Stimulated activated CD8-positive, alpha-beta memory T cell treated with anti-CD3 and anti-CD28 coated beads, Interleukin-7, amount 100 ng/mL, for 48 hours (primary cell): ENCODE data around the gene CYYR1.
"Not testable (repeated sequence)": the region's sequence is repeated elsewhere in the genome, so short reads cannot be mapped to it uniquely, and the experiment has no call there.

Experiments used
- DNase-seq, 2 donors: peaks; one replicate each; pipeline ENCODE4 v3.0.0-alpha.2; 2020; ENCODE audit warnings: low read depth in 1 of 2; ENCODE audit errors: extremely low read depth in 1 of 2

The CYYR1 gene

DNA sequence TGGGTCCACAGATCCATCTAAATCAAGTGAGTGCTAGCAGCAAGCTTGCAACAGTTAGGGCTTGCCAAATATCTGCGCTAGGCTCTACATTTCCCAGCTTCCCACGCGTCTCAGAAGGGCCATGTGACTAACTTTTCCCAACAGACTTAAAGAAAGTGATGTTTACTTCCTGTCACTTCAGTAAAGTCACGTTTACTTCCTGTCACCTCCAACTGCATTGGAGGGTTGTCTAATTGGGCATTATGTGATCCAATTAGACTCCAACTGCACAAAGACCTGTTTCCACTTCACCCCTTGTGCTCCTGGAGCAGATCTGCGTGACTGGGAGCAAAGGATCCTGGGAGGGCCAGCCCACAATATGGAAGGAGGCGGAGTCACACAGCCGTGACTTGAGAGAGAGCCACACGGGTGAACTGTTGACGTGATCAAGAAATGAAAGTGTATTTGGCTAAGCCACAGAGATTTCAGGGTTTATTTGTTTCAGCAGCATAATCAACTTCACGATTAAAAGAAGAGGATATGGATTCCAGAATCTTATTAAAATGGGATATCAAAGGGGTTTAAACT lies 77.7 kb downstream of the CYYR1 start:
- no peak for DNase-seq

DNA sequence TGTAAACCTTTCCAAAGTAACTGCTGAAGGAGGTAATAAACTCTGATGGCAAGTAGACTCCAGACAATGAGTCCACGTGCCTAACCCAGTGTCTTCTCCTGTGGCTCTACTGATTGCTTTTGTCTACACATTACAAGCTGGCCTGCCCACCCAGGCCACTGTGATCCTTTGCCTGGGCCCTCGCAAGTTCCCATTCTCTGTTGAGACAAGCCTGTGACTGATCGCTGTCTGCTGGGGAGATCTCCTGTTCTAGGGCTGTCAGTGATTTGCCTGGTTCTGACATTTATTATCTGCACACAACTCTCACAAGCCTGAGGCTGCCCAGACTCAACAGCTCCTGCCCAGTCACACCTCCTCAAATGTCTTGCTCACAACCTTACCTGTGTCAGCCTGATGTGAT lies 81.4 kb downstream of the CYYR1 start:
- DNase-seq = no peak

DNA sequence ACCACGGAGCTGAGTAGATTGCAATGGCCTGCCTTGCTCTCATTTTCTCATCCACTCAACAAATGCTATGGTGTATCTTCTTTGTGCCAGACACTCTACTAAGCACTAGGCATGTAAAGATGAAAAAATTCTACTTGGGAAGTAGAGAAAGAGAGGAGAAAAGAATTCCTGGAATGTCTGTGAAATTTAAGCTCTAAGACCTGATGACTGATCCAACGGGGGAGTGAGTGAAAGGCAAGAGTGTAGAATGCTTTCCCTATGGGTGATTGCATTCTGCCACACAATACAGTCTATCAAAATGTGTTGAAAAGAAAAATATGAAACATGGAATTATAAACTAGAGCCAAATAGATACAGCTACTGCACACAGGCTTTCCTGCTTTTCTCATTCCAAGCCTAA lies 82.3 kb downstream of the CYYR1 start:
- no peak for DNase-seq

DNA sequence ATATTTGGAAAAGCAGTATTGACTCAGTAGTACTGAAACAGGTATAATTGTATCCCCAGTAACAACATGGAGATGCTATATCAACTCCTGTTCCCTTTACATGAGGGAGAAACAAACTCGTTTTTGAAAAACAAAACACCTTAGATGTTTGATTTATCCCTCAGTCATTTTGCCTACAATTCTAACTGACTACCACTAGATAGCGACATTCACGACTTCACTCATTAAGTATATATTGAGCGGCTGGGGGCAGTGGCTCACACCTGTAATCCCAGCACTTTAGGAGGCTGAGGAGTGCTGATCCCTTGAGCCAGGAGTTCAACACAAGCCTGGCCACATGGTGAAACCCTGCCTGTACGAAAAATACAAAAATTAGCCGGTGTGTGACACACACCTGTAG lies 83.3 kb downstream of the CYYR1 start:
- DNase-seq = no peak

DNA sequence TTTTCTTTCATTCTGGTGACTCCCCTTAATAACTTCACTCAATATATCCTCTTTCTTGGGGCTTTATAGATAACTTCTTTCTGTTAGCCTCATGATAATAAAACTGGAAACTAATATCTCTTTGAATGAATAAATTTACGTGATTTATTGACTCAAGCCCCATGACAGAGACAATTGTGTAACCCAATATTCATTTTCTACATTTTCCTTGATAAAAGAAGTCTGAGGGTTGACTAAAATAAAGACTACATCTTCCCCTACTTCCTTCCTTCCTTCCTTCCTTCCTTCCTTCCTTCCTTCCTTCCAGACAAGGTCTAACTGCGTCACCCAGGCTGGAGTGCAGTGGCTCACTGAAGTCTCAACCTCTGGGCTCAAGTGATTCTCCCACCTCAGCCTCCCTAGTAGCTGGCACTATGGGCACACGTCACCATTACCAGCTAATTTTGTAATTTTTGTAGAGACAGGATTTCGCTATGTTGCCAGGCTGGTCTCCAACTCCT lies 85.1 kb downstream of the CYYR1 start:
- no peak for DNase-seq

DNA sequence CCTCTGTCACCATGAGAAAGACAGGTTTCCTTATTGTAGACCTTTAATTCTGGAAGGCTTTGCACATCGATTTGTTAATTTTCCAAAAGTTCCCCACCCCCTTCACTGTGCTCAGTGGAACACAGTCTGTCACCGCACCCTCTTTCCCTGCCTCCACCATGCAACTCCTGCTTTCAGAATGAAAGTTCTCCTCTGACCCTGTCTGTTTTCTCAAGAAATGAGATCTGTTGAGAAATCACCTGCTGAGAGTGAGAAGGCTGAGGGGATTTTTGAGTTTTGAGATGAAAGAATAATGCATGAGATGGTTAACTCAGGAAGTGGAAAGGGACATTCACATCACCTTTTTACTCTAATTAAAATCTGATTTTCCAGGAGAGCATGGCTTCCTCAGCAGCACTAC lies 99.6 kb downstream of the CYYR1 start:
- no peak for DNase-seq

DNA sequence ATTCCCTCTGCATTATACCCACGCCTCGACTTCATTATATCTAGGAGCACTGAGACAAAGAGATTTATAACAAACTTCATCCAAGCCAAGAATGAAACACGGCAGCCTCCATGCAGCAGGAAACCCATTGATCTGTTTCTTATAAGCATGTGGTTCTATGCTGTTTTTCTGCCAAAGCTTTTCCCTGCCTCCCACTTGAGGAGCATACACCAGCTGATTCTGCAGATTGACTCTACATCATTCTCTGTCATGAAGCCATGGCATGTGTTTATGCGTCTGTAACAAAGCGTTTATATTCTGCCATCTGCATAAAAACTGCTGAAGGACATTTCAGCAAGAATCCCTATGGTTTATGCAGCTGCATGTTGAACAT lies 102.0 kb downstream of the CYYR1 start:
- no peak for DNase-seq

DNA sequence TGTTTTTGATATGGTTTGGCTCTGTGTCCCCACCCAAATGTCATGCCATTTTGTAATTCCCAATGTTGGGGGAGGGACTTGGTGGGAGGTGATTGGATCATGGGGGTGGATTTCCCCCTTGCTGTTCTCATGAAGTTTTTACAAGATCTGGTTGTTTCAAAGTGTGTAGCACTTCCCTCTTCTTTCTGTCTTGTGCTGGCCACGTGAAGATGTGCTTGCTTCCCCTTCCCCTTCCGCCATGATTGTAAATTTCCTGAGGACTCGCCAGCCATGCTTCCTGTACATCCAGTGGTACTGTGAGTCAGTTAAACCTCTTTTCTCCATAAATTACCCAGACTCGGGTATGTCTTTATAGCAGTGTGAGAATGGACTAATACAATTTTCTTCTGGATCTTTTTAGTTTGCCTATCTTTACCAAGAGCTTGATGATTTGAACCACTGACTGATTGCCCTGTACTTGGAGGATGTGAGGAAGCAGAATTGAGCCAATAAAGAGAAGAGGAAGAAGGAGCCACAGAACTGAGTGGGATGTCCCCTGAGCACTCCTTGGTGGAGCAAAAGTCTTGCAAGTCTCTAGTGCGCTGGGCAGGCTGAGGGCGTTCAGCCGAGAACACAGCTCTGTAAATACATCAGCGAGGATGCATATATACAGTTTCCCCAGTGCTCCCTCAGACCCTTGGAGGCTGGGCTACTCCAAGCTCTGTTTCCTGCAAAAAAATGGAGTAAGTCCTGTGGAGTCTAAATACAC lies 102.6 kb downstream of the CYYR1 start:
- DNase-seq = no peak

DNA sequence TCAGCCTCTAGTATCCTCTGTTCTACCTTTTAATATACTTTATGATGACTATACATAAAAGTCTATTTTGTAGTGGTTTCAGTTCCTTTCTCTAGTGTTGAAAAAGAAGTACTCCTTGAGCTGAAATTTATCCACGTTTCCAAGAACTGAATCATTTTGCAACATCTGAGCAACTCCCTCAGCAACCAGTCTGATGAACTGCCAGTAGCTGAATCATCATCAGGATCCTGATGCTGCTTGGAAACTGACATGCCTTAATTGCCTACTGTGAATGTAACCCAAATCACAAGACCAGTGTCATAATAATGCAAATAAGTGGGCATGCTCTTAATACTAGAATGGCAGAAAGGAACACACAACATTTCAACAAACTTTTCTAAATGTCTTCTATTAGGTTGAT lies 103.3 kb downstream of the CYYR1 start:
- no peak for DNase-seq

DNA sequence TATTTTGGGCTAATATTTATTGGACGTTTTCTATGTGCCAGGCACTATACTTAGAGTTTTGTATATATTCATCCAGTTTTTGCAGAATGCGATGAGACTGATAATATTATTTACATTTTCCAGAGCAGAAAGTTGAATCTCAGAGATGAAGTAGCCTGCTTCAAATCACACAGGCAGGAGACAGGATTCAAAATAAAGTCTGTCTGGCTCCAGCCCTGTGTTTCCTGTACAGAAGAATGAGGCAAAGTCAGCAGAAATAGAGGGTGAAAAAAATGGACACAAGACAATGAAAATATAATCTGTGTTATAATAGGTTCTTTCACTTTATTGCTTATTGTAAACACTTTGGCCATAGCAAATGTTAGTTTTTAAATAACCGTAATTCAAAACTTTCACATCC lies 107.2 kb downstream of the CYYR1 start:
- no peak for DNase-seq

DNA sequence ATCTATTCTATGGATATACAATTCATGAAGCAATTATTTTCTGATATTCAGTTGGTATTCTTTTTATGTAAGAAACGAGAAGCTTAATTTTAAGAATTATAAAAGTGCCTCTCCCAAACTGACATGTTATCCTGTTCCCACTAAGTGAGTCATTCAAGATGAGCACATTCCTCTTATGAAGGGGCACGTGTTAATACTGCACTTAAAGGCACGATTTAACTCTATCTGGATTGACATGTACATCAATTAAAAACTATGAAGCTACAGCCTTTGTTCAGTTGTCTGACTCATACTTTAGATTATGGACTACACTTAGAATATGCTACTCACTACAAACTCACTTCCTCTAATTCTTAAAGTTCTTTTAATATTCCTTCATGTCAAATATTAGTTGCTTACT lies 111.6 kb downstream of the CYYR1 start:
- DNase-seq = no peak

DNA sequence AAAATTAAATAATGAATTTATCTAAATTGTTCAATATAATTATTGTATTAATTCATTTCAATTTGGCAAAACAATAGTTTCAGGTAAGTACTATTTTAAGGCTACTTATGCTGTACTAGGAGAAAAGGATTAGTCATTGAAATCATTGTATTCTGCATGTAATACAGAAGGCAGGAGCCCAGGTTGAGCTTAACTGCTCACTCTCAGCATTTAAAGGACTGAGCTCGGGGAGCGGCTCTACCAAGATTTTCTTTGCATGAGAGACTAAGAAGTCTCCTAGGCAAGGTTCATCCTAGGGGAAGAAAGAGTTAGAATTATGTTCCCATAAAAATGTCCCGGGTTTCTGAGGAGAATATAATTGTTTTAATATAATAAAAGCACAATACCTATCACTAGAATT lies 112.5 kb downstream of the CYYR1 start:
- no peak for DNase-seq

DNA sequence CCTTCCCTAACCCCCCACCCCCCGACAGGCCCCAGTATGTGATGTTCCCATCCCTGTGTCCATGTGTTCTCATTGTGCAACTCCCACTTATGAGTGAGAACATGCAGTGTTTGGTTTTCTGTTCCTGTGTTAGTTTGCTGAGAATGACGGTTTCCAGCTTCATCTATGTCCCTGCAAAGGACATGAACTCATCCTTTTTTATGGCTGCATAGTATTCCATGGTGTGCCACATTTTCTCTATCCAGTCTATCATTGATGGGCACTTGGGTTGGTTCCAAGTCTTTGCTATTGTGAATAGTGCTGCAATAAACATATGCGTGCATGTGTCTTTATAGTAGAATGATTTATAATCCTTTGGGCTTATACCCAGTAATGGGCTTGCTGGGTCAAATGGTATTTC lies 114.2 kb downstream of the CYYR1 start:
- DNase-seq = not testable (repeated sequence)

DNA sequence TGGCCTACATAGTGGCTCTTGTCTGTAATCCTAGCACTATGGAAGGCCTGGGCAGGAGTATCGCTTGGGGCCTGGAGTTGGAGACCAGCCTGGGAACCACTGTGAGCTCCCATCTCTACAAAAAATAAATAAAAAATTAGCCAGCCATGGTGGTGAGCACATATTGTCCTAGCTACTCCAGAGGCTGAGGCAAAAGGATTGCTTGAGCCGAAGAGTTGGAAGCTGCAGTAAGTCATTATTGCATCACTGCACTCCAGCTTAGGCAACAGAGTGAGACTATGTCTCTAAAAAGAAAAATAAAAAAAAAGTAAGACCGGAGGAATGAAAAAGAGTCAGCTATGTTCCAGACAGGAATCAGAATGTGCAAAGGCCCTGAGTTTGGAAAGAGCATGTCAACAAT lies 115.3 kb downstream of the CYYR1 start:
- DNase-seq = no peak

DNA sequence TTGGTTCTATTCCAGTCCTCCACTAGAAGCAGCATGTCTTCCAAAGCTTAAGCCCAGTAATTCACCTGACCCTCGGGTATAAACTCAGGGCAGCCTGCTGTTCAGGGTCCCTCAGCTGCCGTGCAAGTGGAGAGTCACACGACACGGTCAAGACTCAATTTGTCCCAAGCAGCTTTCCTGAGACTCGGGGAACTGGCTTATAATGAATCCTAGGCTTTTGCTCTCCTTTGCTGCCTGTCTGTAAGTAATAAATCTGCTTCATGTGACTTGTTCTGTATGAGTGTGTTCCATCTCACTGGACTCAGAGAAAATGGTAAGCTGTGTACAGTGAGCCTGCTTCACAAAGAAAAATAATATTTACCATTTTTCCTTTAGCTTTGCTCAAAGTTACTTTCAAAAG lies 119.8 kb downstream of the CYYR1 start:
- no peak for DNase-seq

DNA sequence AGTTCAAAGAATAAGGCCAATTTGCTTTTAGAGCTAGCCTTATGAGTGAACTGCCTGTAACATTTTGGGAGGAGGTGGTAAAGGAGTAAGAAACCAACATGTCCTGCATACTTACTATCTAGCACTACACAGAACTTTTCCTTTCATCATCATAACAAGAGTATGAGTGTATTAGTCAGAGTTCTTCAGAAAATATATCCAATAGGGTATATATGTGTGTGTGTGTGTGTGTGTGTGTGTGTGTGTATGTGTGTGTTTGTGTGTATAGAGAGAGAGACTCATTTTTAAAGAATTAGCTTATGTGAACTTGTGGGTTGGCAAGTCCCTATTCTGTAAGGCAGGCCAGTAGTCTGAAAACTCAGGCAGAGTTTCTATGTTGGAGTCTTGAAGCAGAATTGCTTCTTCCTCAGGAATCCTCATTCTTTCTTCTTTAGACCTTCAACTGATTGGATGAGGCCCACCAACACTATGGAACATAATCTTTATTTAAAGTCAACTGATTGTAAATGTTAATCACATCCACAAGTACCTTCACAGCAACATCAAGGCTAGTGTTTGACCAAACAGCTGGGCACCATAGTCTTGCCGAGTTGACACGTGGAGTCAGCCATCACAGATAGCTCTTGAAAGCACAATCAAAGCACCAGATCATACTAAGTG lies 121.9 kb downstream of the CYYR1 start:
- no peak for DNase-seq

DNA sequence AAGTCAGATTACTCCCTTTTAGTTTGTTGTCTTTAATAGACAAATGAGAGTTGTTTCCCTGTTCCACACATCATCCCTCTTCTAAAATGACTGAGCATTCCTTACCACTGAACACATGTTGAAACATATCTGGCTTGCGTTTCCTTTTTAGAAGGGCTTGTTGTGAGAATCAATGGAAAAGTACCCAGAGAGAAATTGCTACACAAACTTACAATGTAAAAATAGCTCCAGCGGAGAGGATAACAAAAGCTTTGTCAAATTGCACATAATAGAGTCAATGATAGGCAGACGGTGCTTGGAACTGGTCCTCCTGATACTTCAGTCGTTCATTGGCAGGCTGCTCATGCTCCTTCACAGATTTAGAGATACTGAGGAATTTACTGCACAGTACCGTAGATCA lies 123.9 kb downstream of the CYYR1 start:
- DNase-seq = no peak

DNA sequence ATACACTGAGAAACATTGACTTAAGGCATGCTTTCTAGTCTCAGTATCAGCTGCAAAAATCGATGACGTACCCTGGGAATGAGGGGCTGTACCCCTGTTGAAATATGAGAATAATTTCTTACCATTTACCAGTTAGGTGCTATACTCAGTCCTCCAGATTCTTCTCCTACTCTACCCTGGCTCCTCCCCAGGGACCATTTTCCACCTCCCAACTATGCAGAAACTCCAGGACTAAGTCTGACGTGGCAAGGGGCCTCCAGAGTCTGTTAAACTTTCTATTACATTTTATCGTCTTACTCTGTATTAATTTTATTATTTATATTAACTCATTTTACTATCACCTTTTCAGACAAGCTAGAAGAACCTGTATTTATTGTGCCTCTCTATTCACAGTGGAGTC lies 124.3 kb downstream of the CYYR1 start:
- DNase-seq = no peak

DNA sequence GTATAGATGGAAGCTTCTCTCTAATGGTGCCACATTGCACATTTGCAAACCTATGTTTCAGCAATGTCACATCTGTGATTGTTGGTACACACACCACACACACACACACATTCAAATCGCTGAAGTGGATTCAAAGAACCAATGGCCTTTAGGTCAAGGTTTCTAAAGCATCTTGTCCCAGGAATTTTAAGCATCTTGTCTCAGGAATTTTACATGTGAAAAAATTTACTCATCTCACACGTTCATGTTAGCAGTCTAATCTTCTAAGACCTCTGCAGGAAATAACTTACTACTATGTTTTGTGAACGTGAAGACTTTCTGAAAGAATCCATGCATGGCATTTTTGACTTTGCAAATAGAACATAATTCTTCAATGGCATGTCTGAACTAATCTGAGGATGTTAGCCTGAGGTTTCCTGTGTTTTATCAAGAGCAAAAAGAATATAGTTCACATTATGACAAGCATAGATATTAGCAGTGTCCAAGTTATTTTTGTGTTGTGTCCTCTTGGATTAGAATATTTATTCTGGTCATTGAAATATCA lies 125.1 kb downstream of the CYYR1 start:
- DNase-seq = no peak

DNA sequence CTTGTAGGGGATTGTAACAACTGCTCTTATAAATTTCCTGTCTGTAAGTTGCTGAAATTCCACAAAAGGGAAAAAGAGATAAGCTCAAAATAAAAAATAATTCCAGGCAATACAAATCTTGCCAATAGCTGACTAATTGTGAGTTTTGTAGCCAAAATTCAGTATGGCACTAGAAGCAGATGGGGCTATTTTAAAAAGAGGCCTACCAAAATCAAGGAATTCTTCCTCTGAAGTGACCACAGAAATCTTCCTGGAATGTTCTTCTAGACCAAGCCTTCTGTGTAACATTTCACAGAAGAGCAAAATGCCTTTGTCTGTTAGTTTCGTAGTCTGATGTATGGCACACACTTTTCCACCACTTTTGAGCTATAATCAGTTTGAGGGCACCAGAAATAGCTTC lies 127.6 kb downstream of the CYYR1 start:
- DNase-seq = no peak

DNA sequence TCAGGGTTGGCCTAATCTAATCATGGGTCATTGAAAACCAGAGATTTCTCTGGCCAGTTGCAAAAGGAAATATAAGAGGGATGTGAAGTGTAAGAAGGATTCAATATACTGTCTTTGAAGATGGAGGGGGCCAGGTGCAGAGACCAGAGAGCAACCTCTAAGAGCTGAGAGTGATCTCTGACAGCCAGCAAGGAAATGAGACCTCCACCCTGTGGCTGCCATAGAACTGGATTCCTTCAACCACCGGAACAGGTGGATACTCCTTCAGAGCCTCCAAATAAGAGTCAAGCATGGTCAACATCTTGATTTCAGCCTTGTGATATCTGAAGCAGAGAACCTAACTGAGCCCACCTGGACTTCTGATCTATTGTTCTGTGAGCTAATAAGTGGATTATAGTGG lies 128.4 kb downstream of the CYYR1 start:
- no peak for DNase-seq

DNA sequence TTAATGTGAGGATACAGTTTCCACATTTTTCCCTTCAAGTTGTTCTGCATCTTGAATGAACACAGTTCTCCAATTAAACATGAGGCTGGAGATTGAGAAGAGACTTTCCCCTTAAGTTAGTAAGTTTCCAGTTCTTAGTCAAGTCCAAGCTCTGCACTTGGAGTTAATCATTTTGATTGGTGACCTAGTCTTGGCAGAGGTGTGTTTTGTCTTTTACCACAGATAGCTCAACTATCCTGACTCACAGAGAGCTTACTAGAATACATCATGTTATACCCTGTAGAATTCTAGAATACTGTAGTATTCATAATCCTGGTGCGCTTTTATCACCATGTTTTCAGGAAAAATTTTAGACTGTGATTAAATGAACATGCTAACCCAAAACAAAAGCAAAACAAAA lies 129.2 kb downstream of the CYYR1 start:
- DNase-seq = no peak
